ENCODE measurements around the gene DPH7. TPM values are rescaled to one million over a fixed set of nuclear protein-coding genes. Genes with fewer than 3 reads are reported as not detected.
A peak's percentile ranks its signal among the peaks of the same experiment; 100 is the strongest.
"Not testable (repeated sequence)": the region's sequence is repeated elsewhere in the genome, so short reads cannot be mapped to it uniquely, and the experiment has no call there.

The DPH7 gene
- total and polyA plus RNA-seq, 10 donors: 31.7 to 80.5 (median 41.2) TPM

GRCh38 chr9:137542486-137542885 lies 36.2 kb downstream of the DPH7 start:
- Histone ChIP-seq H3K36me3 (peaks cover 0 to 48% (median 6%) of the 10 kb centered on the region in 6 donors), H3K4me3 (no peak overlapping the region), H3K9me3 (no peaks in the 10 kb centered on the region), H3K4me1 (peaks cover 0 to 20% (median 0%) of the 10 kb centered on the region in 6 donors), H3K27ac (no peak overlapping the region), H3K27me3 (replicated peaks in 1 of 7) (no peaks in the 10 kb centered on the region)
- DNase-seq: no peak
- TF ChIP-seq CTCF (IDR thresholded peaks at IDR 0.05 in 8 of 11, conservative IDR thresholded peaks at IDR 0.05 in 3 of 11): no peak
- TF ChIP-seq POLR2A (IDR thresholded peaks at IDR 0.05): no peak
- TF ChIP-seq POLR2AphosphoS5 (IDR thresholded peaks at IDR 0.05): no peak
- 92 to 93% (median 92%) methylated on average over 18 to 20 of the region's 20 CpGs for WGBS, 5 donors
- intact Hi-C loops (cut with DNase I; ENCODE audit: low total_unique reads): no loop called here

- H3K36me3 ChIP-seq: peaks cover 0 to 48% (median 6%) of the 10 kb centered on the region in 6 donors
- TF ChIP-seq POLR2AphosphoS5 (IDR thresholded peaks at IDR 0.05): no peak
- TF ChIP-seq CTCF (IDR thresholded peaks at IDR 0.05 in 8 of 11, conservative IDR thresholded peaks at IDR 0.05 in 3 of 11): no peak
- no peak for TF ChIP-seq POLR2A (IDR thresholded peaks at IDR 0.05)
- H3K4me3 ChIP-seq: no peak overlapping the region
- intact Hi-C loops (cut with DNase I; ENCODE audit: low total_unique reads): no loop called here
- H3K27ac ChIP-seq: no peak overlapping the region
- peaks cover 0 to 18% (median 2%) of the 10 kb centered on the region in 6 donors for H3K4me1 ChIP-seq
- no peaks in the 10 kb centered on the region for H3K27me3 ChIP-seq (replicated peaks in 1 of 7)
- peaks cover 0 to 7% (median 0%) of the 10 kb centered on the region in 8 donors for H3K9me3 ChIP-seq
- DNase-seq: no peak
- WGBS, 5 donors: 92 to 95% (median 93%) methylated on average over 15 to 18 of the region's 18 CpGs
Measured at GRCh38 chr9:137540536-137540935, 38.2 kb downstream of the DPH7 start.

GRCh38 chr9:137538058-137538457 lies 40.7 kb downstream of the DPH7 start:
- no peaks in the 10 kb centered on the region for H3K27me3 ChIP-seq (replicated peaks in 1 of 7)
- no peak for DNase-seq
- H3K4me3 ChIP-seq: no peak overlapping the region
- H3K27ac ChIP-seq: no peak overlapping the region
- peaks cover 0 to 7% (median 0%) of the 10 kb centered on the region in 8 donors for H3K9me3 ChIP-seq
- peaks cover 0 to 42% (median 5%) of the 10 kb centered on the region in 6 donors for H3K36me3 ChIP-seq
- intact Hi-C loops (cut with DNase I; ENCODE audit: low total_unique reads): no loop called here
- no peak for TF ChIP-seq POLR2AphosphoS5 (IDR thresholded peaks at IDR 0.05)
- TF ChIP-seq POLR2A (IDR thresholded peaks at IDR 0.05): no peak
- no peak for TF ChIP-seq CTCF (IDR thresholded peaks at IDR 0.05 in 8 of 11, conservative IDR thresholded peaks at IDR 0.05 in 3 of 11)
- peaks cover 6 to 31% (median 10%) of the 10 kb centered on the region in 6 donors for H3K4me1 ChIP-seq
- 92 to 98% (median 95%) methylated on average over 16 of the region's 16 CpGs for WGBS, 5 donors

- WGBS, 5 donors: 19 to 29% (median 24%) methylated on average over 16 of the region's 16 CpGs
- intact Hi-C loops (cut with DNase I; ENCODE audit: low total_unique reads); H3K4me3 ChIP-seq; H3K9me3 ChIP-seq; DNase-seq; H3K27me3 ChIP-seq (replicated peaks in 1 of 7): not testable (repeated sequence)
- peaks cover 0 to 28% (median 0%) of the 10 kb centered on the region in 6 donors for H3K36me3 ChIP-seq
- peak overlapping the region in 5 of 8 donors; percentile 6 to 63 (median 35) for H3K27ac ChIP-seq
- H3K4me1 ChIP-seq: peaks cover 6 to 31% (median 10%) of the 10 kb centered on the region in 6 donors
Measured at GRCh38 chr9:137536594-137537131, 42.1 kb downstream of the DPH7 start.

- intact Hi-C loops (cut with DNase I; ENCODE audit: low total_unique reads): no loop called here
- peaks cover 0 to 12% (median 0%) of the 10 kb centered on the region in 6 donors for H3K36me3 ChIP-seq
- H3K27me3 ChIP-seq (replicated peaks in 1 of 7): no peaks in the 10 kb centered on the region
- peaks cover 0 to 7% (median 0%) of the 10 kb centered on the region in 8 donors for H3K9me3 ChIP-seq
- DNase-seq: no peak
- TF ChIP-seq CTCF (IDR thresholded peaks at IDR 0.05 in 8 of 11, conservative IDR thresholded peaks at IDR 0.05 in 3 of 11) (peak in 1 of 11 experiments; percentile 2), POLR2A (IDR thresholded peaks at IDR 0.05) (no peak)
- peaks cover 6 to 31% (median 10%) of the 10 kb centered on the region in 6 donors for H3K4me1 ChIP-seq
- no peak overlapping the region for H3K4me3 ChIP-seq
- H3K27ac ChIP-seq: no peak overlapping the region
Measured at GRCh38 chr9:137535120-137535428, 43.7 kb downstream of the DPH7 start.

All from spleen (tissue), 11 donors.